Measurements from ENCODE around the gene GARIN1A. TPM values are rescaled to one million over a fixed set of nuclear protein-coding genes. Genes with fewer than 3 reads are reported as not detected.

Gene GARIN1A
- total and polyA plus RNA-seq, 2 donors (not counting 1 experiment from before 2014, with no cell fraction given): 0.70 to 2.2 TPM

- no peak for TF ChIP-seq EZH2 (IDR thresholded peaks at IDR 0.05; ENCODE audit: borderline replicate concordance, insufficient read depth, low read depth, low read length, poor library complexity, severe bottlenecking)
- TF ChIP-seq, protein P1, sequence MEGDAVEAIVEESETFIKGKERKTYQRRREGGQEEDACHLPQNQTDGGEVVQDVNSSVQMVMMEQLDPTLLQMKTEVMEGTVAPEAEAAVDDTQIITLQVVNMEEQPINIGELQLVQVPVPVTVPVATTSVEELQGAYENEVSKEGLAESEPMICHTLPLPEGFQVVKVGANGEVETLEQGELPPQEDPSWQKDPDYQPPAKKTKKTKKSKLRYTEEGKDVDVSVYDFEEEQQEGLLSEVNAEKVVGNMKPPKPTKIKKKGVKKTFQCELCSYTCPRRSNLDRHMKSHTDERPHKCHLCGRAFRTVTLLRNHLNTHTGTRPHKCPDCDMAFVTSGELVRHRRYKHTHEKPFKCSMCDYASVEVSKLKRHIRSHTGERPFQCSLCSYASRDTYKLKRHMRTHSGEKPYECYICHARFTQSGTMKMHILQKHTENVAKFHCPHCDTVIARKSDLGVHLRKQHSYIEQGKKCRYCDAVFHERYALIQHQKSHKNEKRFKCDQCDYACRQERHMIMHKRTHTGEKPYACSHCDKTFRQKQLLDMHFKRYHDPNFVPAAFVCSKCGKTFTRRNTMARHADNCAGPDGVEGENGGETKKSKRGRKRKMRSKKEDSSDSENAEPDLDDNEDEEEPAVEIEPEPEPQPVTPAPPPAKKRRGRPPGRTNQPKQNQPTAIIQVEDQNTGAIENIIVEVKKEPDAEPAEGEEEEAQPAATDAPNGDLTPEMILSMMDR (IDR thresholded peaks at IDR 0.05): no peak
- H3K27ac Mint-ChIP-seq: no peak overlapping the region
- H3K9me3 ChIP-seq (ENCODE audit: control extremely low read depth in 1 of 3, control insufficient read depth in 2 of 3, insufficient read depth in 1 of 3, low read length in 2 of 3): peaks cover 0 to 2% (median 0%) of the 10 kb centered on the region in 3 donors
- H3K4me3 ChIP-seq (ENCODE audit: control extremely low read depth in 1 of 5, extremely low read depth in 1 of 5, insufficient read depth in 1 of 5, low read depth in 2 of 5, low read length in 4 of 5): no peak overlapping the region
- no peak for ATAC-seq (ENCODE audit: low read depth)
- no peaks in the 10 kb centered on the region for H3K27me3 ChIP-seq (replicated peaks in 1 of 4; ENCODE audit: control extremely low read depth in 1 of 4, control insufficient read depth in 3 of 4, insufficient read depth in 4 of 4, low read length in 3 of 4)
- WGBS (ENCODE audit: insufficient coverage): no CpG with 5 or more reads among the region's 1 CpG
- H4K20me1 ChIP-seq (ENCODE audit: control insufficient read depth, insufficient read depth, low read length, poor library complexity, severe bottlenecking): no peaks in the 10 kb centered on the region
- H3K4me3 Mint-ChIP-seq: no peak overlapping the region
- intact Hi-C loops (cut with micrococcal nuclease): no loop called here
- ChIA-PET CTCF (no interaction called here), POLR2A (interaction anchor here (0.8 kb wide), 1 partner anchor 8 kb away, joined by 5 read pairs; no protein-coding TSS in a partner anchor)
- H3K9ac ChIP-seq (ENCODE audit: low read length): no peak overlapping the region
- no peaks in the 10 kb centered on the region for H3K79me2 ChIP-seq (ENCODE audit: control insufficient read depth, insufficient read depth, low read length)
- peaks cover 19% of the 10 kb centered on the region for H3K27me3 Mint-ChIP-seq
- no peak overlapping the region for H3K27ac ChIP-seq (ENCODE audit: low read length in 2 of 2)
- H3K4me1 Mint-ChIP-seq: no peaks in the 10 kb centered on the region
- no peak for DNase-seq
- no peak overlapping the region for H3K4me2 ChIP-seq (replicated peaks; ENCODE audit: low read depth, low read length, poor library complexity, severe bottlenecking)
- H3K4me1 ChIP-seq (ENCODE audit: control insufficient read depth in 2 of 2, insufficient read depth in 2 of 2, low read length in 2 of 2): no peaks in the 10 kb centered on the region
- peaks cover 2% of the 10 kb centered on the region for H3K9me3 Mint-ChIP-seq (ENCODE audit: insufficient read depth)
- H2AFZ ChIP-seq (ENCODE audit: insufficient read depth, low read depth, low read length, poor library complexity, severe bottlenecking): no peak overlapping the region
- no peaks in the 10 kb centered on the region for H3K36me3 ChIP-seq (replicated peaks in 1 of 2; ENCODE audit: control extremely low read depth in 1 of 2, control insufficient read depth in 1 of 2, extremely low read depth in 1 of 2, insufficient read depth in 2 of 2, low read length in 1 of 2)
Observed at GRCh38 chr7:128707752-128708151, 35.7 kb downstream of the GARIN1A start.

DNA sequence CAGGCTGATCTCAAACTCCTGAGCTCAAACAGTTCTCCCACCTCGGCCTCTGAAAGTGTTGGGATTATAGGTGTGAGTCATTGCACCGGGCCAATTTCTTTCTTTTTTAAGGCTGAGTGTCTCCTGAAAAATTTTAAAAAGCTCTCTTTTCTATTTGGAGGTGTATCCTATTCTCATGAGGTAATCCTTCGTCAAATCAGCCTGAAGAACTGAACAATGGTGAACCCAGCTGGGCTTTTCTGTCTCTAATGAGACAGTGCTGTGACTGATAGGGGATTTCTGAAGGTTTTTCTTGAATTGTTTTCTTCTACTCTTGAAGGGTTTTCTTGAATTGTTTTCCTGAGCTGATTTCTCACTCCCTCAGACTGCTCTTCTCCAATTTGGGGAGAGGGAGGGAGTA, 36.1 kb downstream of the GARIN1A start:
- TF ChIP-seq EZH2 (IDR thresholded peaks at IDR 0.05; ENCODE audit: borderline replicate concordance, insufficient read depth, low read depth, low read length, poor library complexity, severe bottlenecking): no peak
- TF ChIP-seq, protein P1 (IDR thresholded peaks at IDR 0.05): no peak
- DNase-seq: no peak
- Histone ChIP-seq H3K9me3 (ENCODE audit: control extremely low read depth in 1 of 3, control insufficient read depth in 2 of 3, insufficient read depth in 1 of 3, low read length in 2 of 3) (peaks cover 0 to 6% (median 0%) of the 10 kb centered on the region in 3 donors), H3K36me3 (replicated peaks in 1 of 2; ENCODE audit: control extremely low read depth in 1 of 2, control insufficient read depth in 1 of 2, extremely low read depth in 1 of 2, insufficient read depth in 2 of 2, low read length in 1 of 2) (no peaks in the 10 kb centered on the region), H3K27ac (ENCODE audit: low read length in 2 of 2) (no peak overlapping the region), H3K79me2 (ENCODE audit: control insufficient read depth, insufficient read depth, low read length) (no peaks in the 10 kb centered on the region), H4K20me1 (ENCODE audit: control insufficient read depth, insufficient read depth, low read length, poor library complexity, severe bottlenecking) (no peaks in the 10 kb centered on the region), H3K9ac (ENCODE audit: low read length) (no peak overlapping the region), H3K4me2 (replicated peaks; ENCODE audit: low read depth, low read length, poor library complexity, severe bottlenecking) (no peak overlapping the region), H3K27me3 (replicated peaks in 1 of 4; ENCODE audit: control extremely low read depth in 1 of 4, control insufficient read depth in 3 of 4, insufficient read depth in 4 of 4, low read length in 3 of 4) (no peaks in the 10 kb centered on the region), H3K4me1 (ENCODE audit: control insufficient read depth in 2 of 2, insufficient read depth in 2 of 2, low read length in 2 of 2) (no peaks in the 10 kb centered on the region), H3K4me3 (ENCODE audit: control extremely low read depth in 1 of 5, extremely low read depth in 1 of 5, insufficient read depth in 1 of 5, low read depth in 2 of 5, low read length in 4 of 5) (no peak overlapping the region), H2AFZ (ENCODE audit: insufficient read depth, low read depth, low read length, poor library complexity, severe bottlenecking) (no peak overlapping the region)
- POLR2A ChIA-PET: interaction anchor here (0.8 kb wide), 1 partner anchor 9 kb away, joined by 5 read pairs; no protein-coding TSS in a partner anchor
- no peaks in the 10 kb centered on the region for H3K4me1 Mint-ChIP-seq
- no CpG with 5 or more reads among the region's 3 CpGs for WGBS (ENCODE audit: insufficient coverage)
- intact Hi-C loops (cut with micrococcal nuclease): no loop called here
- no peak overlapping the region for H3K4me3 Mint-ChIP-seq
- H3K27me3 Mint-ChIP-seq: peaks cover 16% of the 10 kb centered on the region
- H3K27ac Mint-ChIP-seq: no peak overlapping the region
- no peak for ATAC-seq (ENCODE audit: low read depth)
- CTCF ChIA-PET: interaction anchor here (0.9 kb wide), 1 partner anchor 45 kb away, joined by 3 read pairs; no protein-coding TSS in a partner anchor
- H3K9me3 Mint-ChIP-seq (ENCODE audit: insufficient read depth): peaks cover 2% of the 10 kb centered on the region
